Neural progenitor cell (in vitro differentiated cells): ENCODE results near the gene UCN.

Source experiments
- EZH2 ChIP-seq: fragments of 200-600 bp; sonication (generic); IDR thresholded peaks from 2 replicates; pipeline ENCODE4 v1.6.1; 2017; ENCODE audit warnings: antibody characterized with exemption, mild to moderate bottlenecking, moderate library complexity
- EZH2phosphoT487 ChIP-seq: fragments of 200-600 bp; sonication (generic); IDR thresholded peaks from 2 replicates; pipeline ENCODE4 v1.6.1; 2017; ENCODE audit warnings: antibody characterized with exemption
- TF ChIP-seq, protein P1 (sequence below): fragments of 200-600 bp; sonication (generic); IDR thresholded peaks from 2 replicates; pipeline ENCODE4 v1.5.1; 2017; ENCODE audit warnings: antibody characterized with exemption, mild to moderate bottlenecking

- no peak for TF ChIP-seq EZH2
- TF ChIP-seq, protein P1, sequence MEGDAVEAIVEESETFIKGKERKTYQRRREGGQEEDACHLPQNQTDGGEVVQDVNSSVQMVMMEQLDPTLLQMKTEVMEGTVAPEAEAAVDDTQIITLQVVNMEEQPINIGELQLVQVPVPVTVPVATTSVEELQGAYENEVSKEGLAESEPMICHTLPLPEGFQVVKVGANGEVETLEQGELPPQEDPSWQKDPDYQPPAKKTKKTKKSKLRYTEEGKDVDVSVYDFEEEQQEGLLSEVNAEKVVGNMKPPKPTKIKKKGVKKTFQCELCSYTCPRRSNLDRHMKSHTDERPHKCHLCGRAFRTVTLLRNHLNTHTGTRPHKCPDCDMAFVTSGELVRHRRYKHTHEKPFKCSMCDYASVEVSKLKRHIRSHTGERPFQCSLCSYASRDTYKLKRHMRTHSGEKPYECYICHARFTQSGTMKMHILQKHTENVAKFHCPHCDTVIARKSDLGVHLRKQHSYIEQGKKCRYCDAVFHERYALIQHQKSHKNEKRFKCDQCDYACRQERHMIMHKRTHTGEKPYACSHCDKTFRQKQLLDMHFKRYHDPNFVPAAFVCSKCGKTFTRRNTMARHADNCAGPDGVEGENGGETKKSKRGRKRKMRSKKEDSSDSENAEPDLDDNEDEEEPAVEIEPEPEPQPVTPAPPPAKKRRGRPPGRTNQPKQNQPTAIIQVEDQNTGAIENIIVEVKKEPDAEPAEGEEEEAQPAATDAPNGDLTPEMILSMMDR = no peak
- no peak for TF ChIP-seq EZH2phosphoT487
Measured at GRCh38 chr2:27285481-27285880, 22.8 kb downstream of the UCN start.
